ENCODE data around the gene FCGR3A. TPM values are rescaled to one million over a fixed set of nuclear protein-coding genes. Genes with fewer than 3 reads are reported as not detected.

Gene FCGR3A
- polyA plus RNA-seq, 1 of the 3 experiments (the other 2 are of a cell fraction): not detected

GRCh38 chr1:161498646-161499045 is 51.0 kb downstream of the FCGR3A start:
- DNase-seq: no peak
- H3K4me1 ChIP-seq (ENCODE audit: control insufficient read depth in 1 of 2, insufficient read depth in 2 of 2, low read depth in 1 of 2, low read length in 1 of 2): no peaks in the 10 kb centered on the region
- no peak overlapping the region for H2AFZ ChIP-seq (ENCODE audit: low read depth)
- no peak overlapping the region for H3K4me2 ChIP-seq
- H4K20me1 ChIP-seq (ENCODE audit: insufficient read depth): no peaks in the 10 kb centered on the region
- no peaks in the 10 kb centered on the region for H3K9me3 ChIP-seq
- H3K79me2 ChIP-seq (ENCODE audit: insufficient read depth): no peaks in the 10 kb centered on the region
- TF ChIP-seq USF1 (IDR thresholded peaks at IDR 0.05; ENCODE audit: borderline replicate concordance, low read depth) (no peak), YY1 (IDR thresholded peaks at IDR 0.05; ENCODE audit: low read depth) (no peak), CTCF (IDR thresholded peaks at IDR 0.05) (no peak), EP300 (IDR thresholded peaks at IDR 0.05; ENCODE audit: borderline replicate concordance in 1 of 2, low read depth in 1 of 2, low read length in 1 of 2) (no peak), TAF1 (IDR thresholded peaks at IDR 0.05; ENCODE audit: borderline replicate concordance, low read depth, low read length) (no peak), TEAD4 (IDR thresholded peaks at IDR 0.05; ENCODE audit: borderline replicate concordance, insufficient read depth) (no peak), MEF2A (IDR thresholded peaks at IDR 0.05; ENCODE audit: borderline replicate concordance, low read depth) (no peak)
- no peak overlapping the region for H3K9ac ChIP-seq
- no peaks in the 10 kb centered on the region for H3K9me2 ChIP-seq
- H3K36me3 ChIP-seq (replicated peaks in 1 of 2; ENCODE audit: control insufficient read depth in 1 of 2, insufficient read depth in 2 of 2, low read length in 1 of 2): no peaks in the 10 kb centered on the region
- POLR2A ChIA-PET: no interaction called here
- H3K4me3 ChIP-seq (ENCODE audit: low read depth in 2 of 2, low read length in 1 of 2): no peak overlapping the region
- no peaks in the 10 kb centered on the region for H3F3A ChIP-seq (replicated peaks; ENCODE audit: insufficient read depth)
- 5% methylated on average over 2 of the region's 2 CpGs for WGBS (ENCODE audit: low lambda C conversion rate)
- no peak overlapping the region for H3K27ac ChIP-seq (ENCODE audit: low read depth in 2 of 2, low read length in 1 of 2)
- peaks cover 22% of the 10 kb centered on the region for H3K27me3 ChIP-seq (ENCODE audit: insufficient read depth)
- CTCF ChIA-PET: interaction anchor here (0.6 to 1.0 kb wide), 2 partner anchors 16 to 264 kb away, joined by 3 to 4 read pairs; no protein-coding TSS in a partner anchor

GRCh38 chr1:161497961-161498360 is 51.7 kb downstream of the FCGR3A start:
- no peaks in the 10 kb centered on the region for H3K4me1 ChIP-seq (ENCODE audit: control insufficient read depth in 1 of 2, insufficient read depth in 2 of 2, low read depth in 1 of 2, low read length in 1 of 2)
- H3K36me3 ChIP-seq (replicated peaks in 1 of 2; ENCODE audit: control insufficient read depth in 1 of 2, insufficient read depth in 2 of 2, low read length in 1 of 2): no peaks in the 10 kb centered on the region
- WGBS (ENCODE audit: low lambda C conversion rate): 0% methylated on average over 1 of the region's 1 CpG
- H3K27ac ChIP-seq (ENCODE audit: low read depth in 2 of 2, low read length in 1 of 2): no peak overlapping the region
- H3K79me2 ChIP-seq (ENCODE audit: insufficient read depth): no peaks in the 10 kb centered on the region
- no peak overlapping the region for H3K4me3 ChIP-seq (ENCODE audit: low read depth in 2 of 2, low read length in 1 of 2)
- no peak overlapping the region for H3K4me2 ChIP-seq
- peaks cover 23% of the 10 kb centered on the region for H3K27me3 ChIP-seq (ENCODE audit: insufficient read depth)
- no peak overlapping the region for H2AFZ ChIP-seq (ENCODE audit: low read depth)
- H4K20me1 ChIP-seq (ENCODE audit: insufficient read depth): no peaks in the 10 kb centered on the region
- no peaks in the 10 kb centered on the region for H3K9me2 ChIP-seq
- DNase-seq: no peak
- H3K9me3 ChIP-seq: no peaks in the 10 kb centered on the region
- H3F3A ChIP-seq (replicated peaks; ENCODE audit: insufficient read depth): no peaks in the 10 kb centered on the region
- no peak for TF ChIP-seq MXI1 (IDR thresholded peaks at IDR 0.05; ENCODE audit: low read depth, low read length)
- no peak for TF ChIP-seq ELF1 (IDR thresholded peaks at IDR 0.05)
- no peak for TF ChIP-seq MAX (IDR thresholded peaks at IDR 0.05; ENCODE audit: low read depth)
- no peak for TF ChIP-seq USF1 (IDR thresholded peaks at IDR 0.05; ENCODE audit: borderline replicate concordance, low read depth)
- no peak for TF ChIP-seq SIN3A (IDR thresholded peaks at IDR 0.05; ENCODE audit: borderline replicate concordance, low read depth, low read length)
- no peak for TF ChIP-seq FOXJ3 (CRISPR knock-in tag; IDR thresholded peaks at IDR 0.05)
- H3K9ac ChIP-seq: no peak overlapping the region
- CTCF ChIA-PET: interaction anchor here (1.0 kb wide), 1 partner anchor 15 kb away, joined by 4 read pairs; no protein-coding TSS in a partner anchor
- POLR2A ChIA-PET: no interaction called here

Data from SK-N-SH (cell line).